Measurements from ENCODE around the gene POLN. TPM values are rescaled to one million over a fixed set of nuclear protein-coding genes. Genes with fewer than 3 reads are reported as not detected.

POLN gene
- total RNA-seq, 4 donors from 2014 or later = 0.27 to 2.6 (median 1.4) TPM

GRCh38 chr4:2194496-2194895 lies 47.4 kb downstream of the POLN start:
- TF ChIP-seq CTCF (IDR thresholded peaks at IDR 0.05) (no peak), POLR2A (IDR thresholded peaks at IDR 0.05) (no peak), EP300 (IDR thresholded peaks at IDR 0.05; ENCODE audit: low read depth) (no peak), POLR2AphosphoS5 (IDR thresholded peaks at IDR 0.05) (no peak)
- in situ Hi-C loops (cut with MboI; ENCODE audit: low pct_ligation_motif_present in 1 of 4, low pct_unique_long_range_greater_than_20kb in 1 of 4, low sequenced_read_pairs in 3 of 4) = loop anchor here in 2 of 4 donors (25.0 kb wide), 3 partner anchors 232 to 382 kb away; no protein-coding TSS in a partner anchor
- H3K27me3 ChIP-seq = no peaks in the 10 kb centered on the region
- no peak for DNase-seq
- 90 to 92% methylated on average over 2 to 4 of the region's 4 CpGs for WGBS, 2 donors (ENCODE audit: low coverage in 1 of 2)
- H3K9me3 ChIP-seq = no peaks in the 10 kb centered on the region
- H3K27ac ChIP-seq = no peak overlapping the region
- no peaks in the 10 kb centered on the region for H3K4me1 ChIP-seq
- intact Hi-C loops (cut with DNase I; ENCODE audit: low total_unique reads) = no loop called here
- H3K4me3 ChIP-seq = no peak overlapping the region
- H3K36me3 ChIP-seq = no peaks in the 10 kb centered on the region

- Histone ChIP-seq H3K4me3 (no peak overlapping the region), H3K36me3 (no peaks in the 10 kb centered on the region), H3K9me3 (no peaks in the 10 kb centered on the region), H3K27ac (no peak overlapping the region), H3K4me1 (no peaks in the 10 kb centered on the region), H3K27me3 (no peaks in the 10 kb centered on the region)
- intact Hi-C loops (cut with DNase I; ENCODE audit: low total_unique reads) (no loop called here), in situ Hi-C loops (cut with MboI; ENCODE audit: low pct_ligation_motif_present in 1 of 4, low pct_unique_long_range_greater_than_20kb in 1 of 4, low sequenced_read_pairs in 3 of 4) (loop anchor here in 2 of 4 donors (25.0 kb wide), 3 partner anchors 231 to 381 kb away; no protein-coding TSS in a partner anchor)
- TF ChIP-seq POLR2AphosphoS5 (IDR thresholded peaks at IDR 0.05) (no peak), EP300 (IDR thresholded peaks at IDR 0.05; ENCODE audit: low read depth) (no peak), POLR2A (IDR thresholded peaks at IDR 0.05) (no peak), CTCF (IDR thresholded peaks at IDR 0.05) (no peak)
- DNase-seq = no peak
- 76 to 83% methylated on average over 4 to 7 of the region's 7 CpGs for WGBS, 2 donors (ENCODE audit: low coverage in 1 of 2)
These were observed 48.6 kb downstream of the POLN start for GRCh38 chr4:2193326-2193725.

- no peak overlapping the region for H3K4me3 ChIP-seq
- no peak overlapping the region for H3K27ac ChIP-seq
- DNase-seq = no peak
- no peaks in the 10 kb centered on the region for H3K4me1 ChIP-seq
- intact Hi-C loops (cut with DNase I; ENCODE audit: low total_unique reads) = no loop called here
- in situ Hi-C loops (cut with MboI; ENCODE audit: low pct_ligation_motif_present in 1 of 4, low pct_unique_long_range_greater_than_20kb in 1 of 4, low sequenced_read_pairs in 3 of 4) = loop anchor here in 2 of 4 donors (25.0 kb wide), 3 partner anchors 225 to 375 kb away; no protein-coding TSS in a partner anchor
- H3K27me3 ChIP-seq = no peaks in the 10 kb centered on the region
- H3K36me3 ChIP-seq = no peaks in the 10 kb centered on the region
- H3K9me3 ChIP-seq = no peaks in the 10 kb centered on the region
- no peak for TF ChIP-seq CTCF (IDR thresholded peaks at IDR 0.05)
- TF ChIP-seq POLR2A (IDR thresholded peaks at IDR 0.05) = no peak
- TF ChIP-seq POLR2AphosphoS5 (IDR thresholded peaks at IDR 0.05) = no peak
- no peak for TF ChIP-seq EP300 (IDR thresholded peaks at IDR 0.05; ENCODE audit: low read depth)
These were observed 55.1 kb downstream of the POLN start for GRCh38 chr4:2186865-2187172.

GRCh38 chr4:2186133-2186864 lies 55.6 kb downstream of the POLN start:
- WGBS, 2 donors (ENCODE audit: low coverage in 1 of 2) = 37 to 48% methylated on average over 8 to 9 of the region's 9 CpGs
- H3K27ac ChIP-seq = no peak overlapping the region
- no peak overlapping the region for H3K4me3 ChIP-seq
- H3K36me3 ChIP-seq = no peaks in the 10 kb centered on the region
- DNase-seq = peak; percentile 24
- H3K9me3 ChIP-seq = no peaks in the 10 kb centered on the region
- in situ Hi-C loops (cut with MboI; ENCODE audit: low pct_ligation_motif_present in 1 of 4, low pct_unique_long_range_greater_than_20kb in 1 of 4, low sequenced_read_pairs in 3 of 4) (loop anchor here in 2 of 4 donors (25.0 kb wide), 3 partner anchors 224 to 374 kb away; no protein-coding TSS in a partner anchor), intact Hi-C loops (cut with DNase I; ENCODE audit: low total_unique reads) (no loop called here)
- no peaks in the 10 kb centered on the region for H3K27me3 ChIP-seq
- TF ChIP-seq POLR2A (IDR thresholded peaks at IDR 0.05) (no peak), CTCF (IDR thresholded peaks at IDR 0.05) (peak; percentile 24 to 58 (median 46))
- no peaks in the 10 kb centered on the region for H3K4me1 ChIP-seq

All from transverse colon (tissue), 4 donors.